Panc1 (cell line): Measurements from ENCODE around the gene ANKRD13D. TPM values are rescaled to one million over a fixed set of nuclear protein-coding genes. Genes with fewer than 3 reads are reported as not detected.

Source experiments
- ATAC-seq: fragments of 200-7000 bp; cut with Tn5 transposase; 2 replicates; pipeline ENCODE4 v1.9.1; 2020; ENCODE audit warnings: mild to moderate bottlenecking, moderate library complexity
- BruUV-seq: library from RNA; stranded (reverse); fragments of 400-500 nt; replicated peaks from 2 replicates; lab custom pipeline; 2021; lab: Mats Ljungman, UMichigan
- CTCF ChIA-PET: fragments of 300-600 bp; sonication (Branson Sonifier 250); formaldehyde crosslinking; loops from one replicate; lab custom pipeline; 2022; ENCODE audit warnings: antibody characterized with exemption; lab: Charles Lee
- POLR2A ChIA-PET: fragments of 300-600 bp; sonication (Branson Sonifier 250); formaldehyde crosslinking; loops from one replicate; lab custom pipeline; 2022; ENCODE audit warnings: antibody characterized with exemption; lab: Charles Lee
- DNase-seq: peaks from one replicate; pipeline ENCODE4 v3.0.0-alpha.2; 2010; ENCODE audit warnings: low read depth, low spot score
- H3K27ac ChIP-seq: 2 replicates; pipeline ENCODE4 v1.5.1; 2011; ENCODE audit warnings: mild to moderate bottlenecking, low read length, inconsistent platforms
- H3K27me3 ChIP-seq: fragments of 200-500 bp; sonication (Bioruptor generic); 2 replicates; pipeline ENCODE4 v1.6.0; 2014; ENCODE audit warnings: low read length, inconsistent platforms; ENCODE audit not compliant: control insufficient read depth, insufficient read depth
- H3K36me3 ChIP-seq: fragments of 200-500 bp; sonication (Bioruptor generic); 2 replicates; pipeline ENCODE4 v1.5.1; 2014; ENCODE audit warnings: inconsistent platforms, mild to moderate bottlenecking, low read length, moderate library complexity; ENCODE audit not compliant: control insufficient read depth, insufficient read depth
- H3K4me1 ChIP-seq: 2 replicates; pipeline ENCODE4 v1.5.1; 2011; ENCODE audit warnings: inconsistent platforms, mild to moderate bottlenecking, low read length, moderate library complexity; ENCODE audit not compliant: control insufficient read depth, insufficient read depth
- H3K4me3 ChIP-seq, 2 experiments: 2 replicates each; pipeline ENCODE4 v1.5.1; 2011 to 2012; ENCODE audit warnings: low read depth in 2 of 2, low read length in 2 of 2, mild to moderate bottlenecking in 2 of 2, inconsistent platforms in 1 of 2, moderate library complexity in 1 of 2
- H3K9me3 ChIP-seq: fragments of 200-500 bp; sonication (Bioruptor generic); 2 replicates; pipeline ENCODE4 v1.5.1; 2014; ENCODE audit warnings: low read depth, mild to moderate bottlenecking, inconsistent platforms, low read length, moderate library complexity; ENCODE audit not compliant: control insufficient read depth, insufficient read depth
- CTCF ChIP-seq: fragments of 450-650 bp; IDR thresholded peaks from 2 replicates; pipeline ENCODE4 v1.5.1; 2017; ENCODE audit warnings: mild to moderate bottlenecking
- POLR2AphosphoS5 ChIP-seq: IDR thresholded peaks from 2 replicates; pipeline ENCODE4 v1.6.1; 2012; ENCODE audit warnings: mild to moderate bottlenecking, low read depth, low read length, moderate library complexity
- REST ChIP-seq, 2 experiments: IDR thresholded peaks; 2 replicates each; pipeline ENCODE4 v1.6.1; 2011 to 2012; ENCODE audit warnings: low read depth in 2 of 2, control low read depth in 1 of 2, low read length in 1 of 2, mild to moderate bottlenecking in 1 of 2, moderate library complexity in 1 of 2; ENCODE audit not compliant: insufficient read depth in 1 of 2
- SIN3A ChIP-seq: IDR thresholded peaks from 2 replicates; pipeline ENCODE4 v1.6.1; 2012; ENCODE audit warnings: low read depth, mild to moderate bottlenecking, low read length, moderate library complexity, borderline replicate concordance; ENCODE audit not compliant: insufficient read depth
- TCF7L2 ChIP-seq: IDR thresholded peaks from 2 replicates; pipeline ENCODE4 v1.6.1; 2011; ENCODE audit warnings: mild to moderate bottlenecking, low read depth, low read length, inconsistent platforms
- in situ Hi-C: cut with HindIII; loops from 2 replicates; pipeline ENCODE4 v1.10.0; 2016; ENCODE audit warnings: low sequenced_read_pairs, low pct_unique_long_range_greater_than_20kb
- intact Hi-C: fragments of 100-400 bp; cut with micrococcal nuclease; formaldehyde crosslinking; loops from one replicate; pipeline ENCODE4 v1.10.0; 2022; ENCODE audit not compliant: unreplicated experiment
- total RNA-seq: library from RNA; stranded (reverse); gene quantifications from one replicate; pipeline ENCODE4 v1.2.1, GENCODE V29; 2021; ENCODE audit not compliant: unreplicated experiment

Gene ANKRD13D
- total RNA-seq, 1 experiment from 2014 or later = 76.5 TPM

- TF ChIP-seq TCF7L2 (no peak), SIN3A (no peak), REST (IDR thresholded peaks at IDR 0.05; ENCODE audit: insufficient read depth in 1 of 2, low read depth in 2 of 2, low read length in 1 of 2) (no peak), POLR2AphosphoS5 (no peak), CTCF (no peak)
- Histone ChIP-seq H3K27me3 (no peaks in the 10 kb centered on the region), H3K9me3 (no peaks in the 10 kb centered on the region), H3K4me1 (peaks cover 48% of the 10 kb centered on the region), H3K36me3 (no peaks in the 10 kb centered on the region; the same call in 1 of the 2 replicates), H3K4me3 (no peak overlapping the region), H3K27ac (no peak overlapping the region)
- DNase-seq = no peak
- ATAC-seq = no peak
- intact Hi-C loops (no loop called here), in situ Hi-C loops (no loop called here)
- no TSS peak for BruUV-seq
- CTCF ChIA-PET = interaction anchor here (0.6 kb wide), 1 partner anchor 45 kb away, joined by 6 read pairs; no protein-coding TSS in a partner anchor
- POLR2A ChIA-PET = no interaction called here
Measured at GRCh38 chr11:67271541-67272284, 17.4 kb upstream of the ANKRD13D start.

GRCh38 chr11:67272327-67273259 is 16.5 kb upstream of the ANKRD13D start:
- in situ Hi-C loops = no loop called here
- Histone ChIP-seq H3K27me3 (no peaks in the 10 kb centered on the region), H3K27ac (no peak overlapping the region), H3K36me3 (no peaks in the 10 kb centered on the region), H3K4me3 (no peak overlapping the region), H3K4me1 (peaks cover 55% of the 10 kb centered on the region), H3K9me3 (no peaks in the 10 kb centered on the region)
- POLR2A ChIA-PET = no interaction called here
- BruUV-seq = no TSS peak
- DNase-seq = no peak
- CTCF ChIA-PET = interaction anchor here (0.6 kb wide), 2 partner anchors 30 to 44 kb away, joined by 3 to 6 read pairs; no protein-coding TSS in a partner anchor
- ATAC-seq = no peak
- TF ChIP-seq CTCF = no peak
- TF ChIP-seq TCF7L2 = no peak
- TF ChIP-seq SIN3A = no peak
- TF ChIP-seq POLR2AphosphoS5 = no peak
- no peak for TF ChIP-seq REST (IDR thresholded peaks at IDR 0.05; ENCODE audit: insufficient read depth in 1 of 2, low read depth in 2 of 2, low read length in 1 of 2)
- intact Hi-C loops = no loop called here
